RKO (cell line): ENCODE results near the gene LRIG2.

Experiments used
- DNase-seq: peaks from one replicate; pipeline ENCODE4 v3.0.0-alpha.2; 2016; ENCODE audit warnings: low spot score

Gene LRIG2

GRCh38 chr1:113170519-113170918 is 97.5 kb downstream of the LRIG2 start:
- no peak for DNase-seq

GRCh38 chr1:113178106-113178505 is 105.1 kb downstream of the LRIG2 start:
- no peak for DNase-seq

DNA sequence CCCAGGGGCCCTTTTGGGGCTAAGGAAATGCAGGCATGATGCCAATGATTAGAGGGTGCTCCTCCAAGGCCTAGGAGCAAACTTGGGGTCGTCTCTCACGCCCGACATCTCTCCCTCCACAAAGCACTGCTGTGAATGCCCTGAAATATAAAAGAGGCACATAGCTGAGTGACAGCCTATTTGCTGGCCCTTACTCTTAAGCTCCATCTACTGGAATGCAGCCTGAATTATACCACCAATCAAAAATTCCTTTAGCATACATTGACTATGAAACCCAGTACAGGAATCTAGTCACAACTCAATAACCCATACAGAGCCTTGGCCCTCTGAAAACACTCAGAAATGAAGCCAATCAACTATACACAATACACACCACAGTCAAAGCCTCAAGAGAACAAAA is 105.5 kb downstream of the LRIG2 start:
- no peak for DNase-seq
